Bronchial epithelial cell (primary cell): ENCODE data around the gene KRTAP5-1. TPM values are rescaled to one million over a fixed set of nuclear protein-coding genes. Genes with fewer than 3 reads are reported as not detected.
A peak's percentile ranks its signal among the peaks of the same experiment; 100 is the strongest.
"Not testable (repeated sequence)": the region's sequence is repeated elsewhere in the genome, so short reads cannot be mapped to it uniquely, and the experiment has no call there.

Experiments used
- DNase-seq: peaks from one replicate; pipeline ENCODE4 v3.0.0-alpha.2; 2010; ENCODE audit warnings: low read depth
- FAIRE-seq: peaks from 2 replicates; lab custom pipeline; 2011; peaks lifted over from hg19 to GRCh38; lab: Jason Lieb, UNC
- H3K27me3 ChIP-seq: 2 replicates; pipeline ENCODE4 v1.5.1; 2011; ENCODE audit warnings: low read length; ENCODE audit not compliant: control insufficient read depth, insufficient read depth
- H3K36me3 ChIP-seq: 2 replicates; pipeline ENCODE4 v1.5.1; 2011; ENCODE audit warnings: low read length; ENCODE audit not compliant: control insufficient read depth, insufficient read depth
- H3K4me3 ChIP-seq: 2 replicates; pipeline ENCODE4 v1.5.1; 2011; ENCODE audit warnings: mild to moderate bottlenecking, low read depth, low read length, control low read depth
- CTCF ChIP-seq: IDR thresholded peaks from 2 replicates; pipeline ENCODE4 v1.5.1; 2011; ENCODE audit warnings: mild to moderate bottlenecking, moderate library complexity, low read length, control low read depth, inconsistent platforms; ENCODE audit not compliant: insufficient read depth, severe bottlenecking
- total RNA-seq: library from RNA; depleted of rRNA; stranded (reverse); fragments of >200 nt; gene quantifications from 2 replicates; pipeline ENCODE4 v1.2.1, GENCODE V29; 2014

Gene KRTAP5-1
- total RNA-seq, 1 donor from 2014 or later, result not detected

GRCh38 chr11:1597994-1598380, 12.9 kb upstream of the KRTAP5-1 start, which contains the start of gene KRTAP5-2:
Gene KRTAP5-2, minus strand, starts transcription at chr11:1598294. Its CDS starts 44 bp downstream, at chr11:1598250.
- peaks cover 5% of the 10 kb centered on the region for H3K27me3 ChIP-seq
- DNase-seq, result no peak
- no peak for FAIRE-seq

GRCh38 chr11:1597331-1597993, 12.4 kb upstream of the KRTAP5-1 start:
- H3K36me3 ChIP-seq, result no peaks in the 10 kb centered on the region
- no peak overlapping the region for H3K4me3 ChIP-seq
- no peak for DNase-seq
- peak; percentile 52 for FAIRE-seq
- TF ChIP-seq CTCF, result no peak
- H3K27me3 ChIP-seq, result peaks cover 5% of the 10 kb centered on the region

More at GRCh38 chr11:1597994-1598380, 12.9 kb upstream of the KRTAP5-1 start, which contains the start of gene KRTAP5-2:
- Histone ChIP-seq H3K36me3 (no peaks in the 10 kb centered on the region), H3K4me3 (no peak within 1 kb of the TSS)
- no peak for TF ChIP-seq CTCF

GRCh38 chr11:1596576-1597121, 11.6 kb upstream of the KRTAP5-1 start:
- not testable (repeated sequence) for H3K27me3 ChIP-seq, FAIRE-seq, H3K4me3 ChIP-seq, H3K36me3 ChIP-seq, DNase-seq

- not testable (repeated sequence) for H3K4me3 ChIP-seq, DNase-seq, H3K27me3 ChIP-seq, H3K36me3 ChIP-seq
- FAIRE-seq, result peak; percentile 90
These were observed 11.0 kb upstream of the KRTAP5-1 start for GRCh38 chr11:1595994-1596575.

GRCh38 chr11:1592628-1593027, 7.5 kb upstream of the KRTAP5-1 start:
- H3K27me3 ChIP-seq, result peaks cover 5% of the 10 kb centered on the region
- DNase-seq (no peak), FAIRE-seq (no peak)

GRCh38 chr11:1589996-1590395, 4.9 kb upstream of the KRTAP5-1 start:
- FAIRE-seq (no peak), DNase-seq (no peak)
- no peaks in the 10 kb centered on the region for H3K36me3 ChIP-seq
- H3K4me3 ChIP-seq, result no peak overlapping the region
- no peak for TF ChIP-seq CTCF
- no peaks in the 10 kb centered on the region for H3K27me3 ChIP-seq

More at GRCh38 chr11:1592628-1593027, 7.5 kb upstream of the KRTAP5-1 start:
- no peak for TF ChIP-seq CTCF
- H3K36me3 ChIP-seq, result no peaks in the 10 kb centered on the region
- H3K4me3 ChIP-seq, result no peak overlapping the region

GRCh38 chr11:1589191-1589963, 4.3 kb upstream of the KRTAP5-1 start:
- not testable (repeated sequence) for H3K4me3 ChIP-seq, H3K36me3 ChIP-seq, H3K27me3 ChIP-seq
- peak; percentile 86 for DNase-seq
- FAIRE-seq, result peak; percentile 68
